Neural cell (in vitro differentiated cells): ENCODE results near the gene PTPRT. TPM values are rescaled to one million over a fixed set of nuclear protein-coding genes. Genes with fewer than 3 reads are reported as not detected.

Source experiments
- H2AFZ ChIP-seq: fragments of 200-600, 300-800 bp; sonication (generic), shearing (Covaris generic); 2 replicates; pipeline ENCODE4 v1.6.0; 2014; ENCODE audit warnings: low read depth, mild to moderate bottlenecking, antibody characterized with exemption, low read length, moderate library complexity
- H3F3A ChIP-seq: fragments of 200-600 bp; shearing (Covaris generic); 2 replicates; pipeline ENCODE4 v1.6.1; 2016; ENCODE audit warnings: mild to moderate bottlenecking, moderate library complexity, mixed read lengths, antibody characterized with exemption, low read length; ENCODE audit not compliant: insufficient read depth, poor library complexity, severe bottlenecking
- H3K27ac ChIP-seq: fragments of 200-600, 300-800 bp; sonication (generic), shearing (Covaris generic); 2 replicates; pipeline ENCODE4 v1.5.1; 2014; ENCODE audit warnings: mild to moderate bottlenecking, low read length, moderate library complexity
- H3K27me3 ChIP-seq: fragments of 300-800, 200-600 bp; sonication (generic), shearing (Covaris generic); 2 replicates; pipeline ENCODE4 v1.6.0; 2014; ENCODE audit warnings: mild to moderate bottlenecking, low read depth, low read length, moderate library complexity; ENCODE audit not compliant: insufficient read depth
- H3K36me3 ChIP-seq: fragments of 300-800, 200-600 bp; sonication (generic), shearing (Covaris generic); 2 replicates; pipeline ENCODE4 v1.5.1; 2014; ENCODE audit warnings: mild to moderate bottlenecking, antibody characterized with exemption, low read length, moderate library complexity; ENCODE audit not compliant: insufficient read depth
- H3K4me2 ChIP-seq: fragments of 300-800, 200-600 bp; sonication (generic), shearing (Covaris generic); 2 replicates; pipeline ENCODE4 v1.6.0; 2014; ENCODE audit warnings: mild to moderate bottlenecking, low read length
- H3K4me3 ChIP-seq: fragments of 300-800, 200-600 bp; sonication (generic), shearing (Covaris generic); 2 replicates; pipeline ENCODE4 v1.5.1; 2014; ENCODE audit warnings: mild to moderate bottlenecking, low read length, moderate library complexity
- H3K79me2 ChIP-seq: fragments of 200-600 bp; shearing (Covaris generic); replicated peaks from 2 replicates; pipeline ENCODE4 v1.6.0; 2014; ENCODE audit warnings: mild to moderate bottlenecking, low read length, moderate library complexity; ENCODE audit not compliant: insufficient read depth
- H3K9ac ChIP-seq: fragments of 300-800, 200-600 bp; sonication (generic), shearing (Covaris generic); 2 replicates; pipeline ENCODE4 v1.6.1; 2016; ENCODE audit warnings: mild to moderate bottlenecking, low read length, mixed read lengths
- H3K9me2 ChIP-seq: fragments of 200-600 bp; shearing (Covaris generic); 2 replicates; pipeline ENCODE4 v1.6.1; 2016; ENCODE audit warnings: mild to moderate bottlenecking, low read length, mixed read lengths; ENCODE audit not compliant: insufficient read depth
- H3K9me3 ChIP-seq: fragments of 200-600, 300-800 bp; sonication (generic), shearing (Covaris generic); 2 replicates; pipeline ENCODE4 v1.6.1; 2016; ENCODE audit warnings: mild to moderate bottlenecking, mixed run types, low read length, moderate library complexity, mixed read lengths
- H4K20me1 ChIP-seq: fragments of 200-600 bp; shearing (Covaris generic); 2 replicates; pipeline ENCODE4 v1.6.1; 2016; ENCODE audit warnings: mild to moderate bottlenecking, mixed run types; ENCODE audit not compliant: insufficient read depth
- EP300 ChIP-seq: fragments of 450-650 bp; conservative IDR thresholded peaks from 2 replicates; pipeline ENCODE4 v1.6.1; 2014; ENCODE audit warnings: antibody characterized with exemption, mild to moderate bottlenecking, moderate library complexity; ENCODE audit not compliant: poor library complexity, severe bottlenecking
- EZH2 ChIP-seq: fragments of 200-600, 300-800 bp; shearing (Covaris generic), sonication (generic); IDR thresholded peaks from 2 replicates; pipeline ENCODE4 v1.6.1; 2014; ENCODE audit warnings: antibody characterized with exemption, low read length, borderline replicate concordance, mild to moderate bottlenecking; ENCODE audit not compliant: insufficient read depth, poor library complexity, severe bottlenecking
- MXI1 ChIP-seq: fragments of 450-650 bp; conservative IDR thresholded peaks from 2 replicates; pipeline ENCODE4 v1.6.1; 2014; ENCODE audit warnings: antibody characterized with exemption, mild to moderate bottlenecking; ENCODE audit not compliant: poor library complexity, severe bottlenecking
- POLR2AphosphoS5 ChIP-seq: IDR thresholded peaks from 2 replicates; pipeline ENCODE4 v1.6.1; 2012
- RAD21 ChIP-seq: fragments of 450-650 bp; conservative IDR thresholded peaks from 2 replicates; pipeline ENCODE4 v1.6.1; 2014; ENCODE audit warnings: antibody characterized with exemption, mild to moderate bottlenecking, moderate library complexity
- SMC3 ChIP-seq: fragments of 450-650 bp; conservative IDR thresholded peaks from 2 replicates; pipeline ENCODE4 v1.6.1; 2014; ENCODE audit warnings: antibody characterized with exemption, mild to moderate bottlenecking, moderate library complexity; ENCODE audit not compliant: poor library complexity
- polyA plus RNA-seq: library from polyadenylated mRNA; depleted of rRNA; stranded (reverse); fragments of >200 nt; gene quantifications from 2 replicates; pipeline ENCODE4 v1.2.3, GENCODE V29; 2014
- TF ChIP-seq, protein P1 (sequence below): IDR thresholded peaks from 2 replicates; pipeline ENCODE4 v1.6.1; 2012; ENCODE audit warnings: borderline replicate concordance
- TF ChIP-seq, protein P2 (sequence below): fragments of 450-650 bp; IDR thresholded peaks from 2 replicates; pipeline ENCODE4 v1.5.1; 2014; ENCODE audit warnings: antibody characterized with exemption, mild to moderate bottlenecking, moderate library complexity; ENCODE audit not compliant: poor library complexity, severe bottlenecking

Gene PTPRT
- polyA plus RNA-seq, 1 donor from 2014 or later: 9.2 TPM

DNA sequence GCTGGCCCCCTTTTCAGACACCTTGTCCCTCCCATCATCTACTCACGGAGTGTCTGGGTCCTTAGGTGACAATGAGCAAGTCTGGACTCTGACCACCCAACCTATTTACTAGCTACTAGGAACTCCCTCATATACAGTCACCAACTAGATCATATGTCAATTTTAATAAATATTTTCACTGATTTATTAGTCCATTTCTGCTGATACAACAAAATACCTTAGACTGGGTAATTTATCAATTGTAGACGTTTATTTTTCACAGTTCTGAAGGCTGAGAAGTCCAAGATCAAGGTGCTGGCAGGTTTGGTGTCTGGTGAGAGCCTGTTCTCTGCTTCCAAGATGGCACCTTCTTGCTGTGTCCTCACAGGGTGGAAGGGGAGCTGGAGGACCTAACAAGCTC is 229.7 kb downstream of the PTPRT start:
- Histone ChIP-seq H3K4me2 (no peak overlapping the region), H3K27ac (no peak overlapping the region), H3K9me3 (no peaks in the 10 kb centered on the region), H3K36me3 (no peaks in the 10 kb centered on the region), H3K9ac (no peak overlapping the region), H3F3A (no peaks in the 10 kb centered on the region), H3K4me3 (no peak overlapping the region), H3K79me2 (no peaks in the 10 kb centered on the region), H3K9me2 (no peaks in the 10 kb centered on the region), H2AFZ (no peak overlapping the region), H4K20me1 (no peaks in the 10 kb centered on the region), H3K27me3 (no peaks in the 10 kb centered on the region)
- TF ChIP-seq EP300 (no peak), EZH2 (no peak), MXI1 (no peak), POLR2AphosphoS5 (no peak), SMC3 (no peak)
- TF ChIP-seq, protein P1, sequence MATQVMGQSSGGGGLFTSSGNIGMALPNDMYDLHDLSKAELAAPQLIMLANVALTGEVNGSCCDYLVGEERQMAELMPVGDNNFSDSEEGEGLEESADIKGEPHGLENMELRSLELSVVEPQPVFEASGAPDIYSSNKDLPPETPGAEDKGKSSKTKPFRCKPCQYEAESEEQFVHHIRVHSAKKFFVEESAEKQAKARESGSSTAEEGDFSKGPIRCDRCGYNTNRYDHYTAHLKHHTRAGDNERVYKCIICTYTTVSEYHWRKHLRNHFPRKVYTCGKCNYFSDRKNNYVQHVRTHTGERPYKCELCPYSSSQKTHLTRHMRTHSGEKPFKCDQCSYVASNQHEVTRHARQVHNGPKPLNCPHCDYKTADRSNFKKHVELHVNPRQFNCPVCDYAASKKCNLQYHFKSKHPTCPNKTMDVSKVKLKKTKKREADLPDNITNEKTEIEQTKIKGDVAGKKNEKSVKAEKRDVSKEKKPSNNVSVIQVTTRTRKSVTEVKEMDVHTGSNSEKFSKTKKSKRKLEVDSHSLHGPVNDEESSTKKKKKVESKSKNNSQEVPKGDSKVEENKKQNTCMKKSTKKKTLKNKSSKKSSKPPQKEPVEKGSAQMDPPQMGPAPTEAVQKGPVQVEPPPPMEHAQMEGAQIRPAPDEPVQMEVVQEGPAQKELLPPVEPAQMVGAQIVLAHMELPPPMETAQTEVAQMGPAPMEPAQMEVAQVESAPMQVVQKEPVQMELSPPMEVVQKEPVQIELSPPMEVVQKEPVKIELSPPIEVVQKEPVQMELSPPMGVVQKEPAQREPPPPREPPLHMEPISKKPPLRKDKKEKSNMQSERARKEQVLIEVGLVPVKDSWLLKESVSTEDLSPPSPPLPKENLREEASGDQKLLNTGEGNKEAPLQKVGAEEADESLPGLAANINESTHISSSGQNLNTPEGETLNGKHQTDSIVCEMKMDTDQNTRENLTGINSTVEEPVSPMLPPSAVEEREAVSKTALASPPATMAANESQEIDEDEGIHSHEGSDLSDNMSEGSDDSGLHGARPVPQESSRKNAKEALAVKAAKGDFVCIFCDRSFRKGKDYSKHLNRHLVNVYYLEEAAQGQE: no peak
- TF ChIP-seq, protein P2, sequence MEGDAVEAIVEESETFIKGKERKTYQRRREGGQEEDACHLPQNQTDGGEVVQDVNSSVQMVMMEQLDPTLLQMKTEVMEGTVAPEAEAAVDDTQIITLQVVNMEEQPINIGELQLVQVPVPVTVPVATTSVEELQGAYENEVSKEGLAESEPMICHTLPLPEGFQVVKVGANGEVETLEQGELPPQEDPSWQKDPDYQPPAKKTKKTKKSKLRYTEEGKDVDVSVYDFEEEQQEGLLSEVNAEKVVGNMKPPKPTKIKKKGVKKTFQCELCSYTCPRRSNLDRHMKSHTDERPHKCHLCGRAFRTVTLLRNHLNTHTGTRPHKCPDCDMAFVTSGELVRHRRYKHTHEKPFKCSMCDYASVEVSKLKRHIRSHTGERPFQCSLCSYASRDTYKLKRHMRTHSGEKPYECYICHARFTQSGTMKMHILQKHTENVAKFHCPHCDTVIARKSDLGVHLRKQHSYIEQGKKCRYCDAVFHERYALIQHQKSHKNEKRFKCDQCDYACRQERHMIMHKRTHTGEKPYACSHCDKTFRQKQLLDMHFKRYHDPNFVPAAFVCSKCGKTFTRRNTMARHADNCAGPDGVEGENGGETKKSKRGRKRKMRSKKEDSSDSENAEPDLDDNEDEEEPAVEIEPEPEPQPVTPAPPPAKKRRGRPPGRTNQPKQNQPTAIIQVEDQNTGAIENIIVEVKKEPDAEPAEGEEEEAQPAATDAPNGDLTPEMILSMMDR: no peak

DNA sequence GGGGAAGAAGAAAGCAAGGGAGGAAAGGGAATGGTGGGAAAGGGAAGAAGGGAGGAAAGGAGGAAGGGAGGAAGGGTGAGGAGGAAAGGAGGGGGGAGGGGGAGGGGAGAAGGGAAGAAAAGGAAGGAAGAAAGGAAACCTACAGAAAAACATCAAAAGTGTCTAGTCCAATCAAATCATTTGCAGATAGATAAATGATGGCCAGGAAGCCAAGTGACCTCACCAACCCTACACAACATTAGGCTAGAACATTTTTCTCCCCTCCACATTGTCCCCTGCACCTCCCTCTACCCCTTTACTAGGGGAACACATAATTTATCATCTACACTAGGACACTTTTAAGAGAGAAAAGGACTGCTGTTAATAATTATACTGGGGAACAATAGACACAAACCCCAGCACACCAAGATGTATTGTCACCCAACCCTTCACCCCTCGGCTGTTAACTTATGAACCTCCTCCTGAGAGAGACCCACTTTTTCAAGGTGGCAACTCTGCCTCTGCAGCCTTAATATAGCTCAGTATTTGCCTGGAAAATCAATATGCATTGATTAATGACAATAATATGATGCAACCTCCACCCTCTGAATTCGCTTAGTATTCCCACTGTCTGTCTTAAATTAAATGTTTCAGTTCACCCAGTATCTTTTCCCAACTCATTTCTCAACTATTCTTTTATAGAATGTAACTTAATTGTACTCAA is 231.2 kb downstream of the PTPRT start:
- H3K9me2 ChIP-seq: no peaks in the 10 kb centered on the region
- H3K4me3 ChIP-seq: no peak overlapping the region
- TF ChIP-seq SMC3 (no peak), RAD21 (no peak), EZH2 (no peak), EP300 (no peak), POLR2AphosphoS5 (no peak)
- TF ChIP-seq, protein P2: no peak
- TF ChIP-seq, protein P1: no peak
- no peak overlapping the region for H3K27ac ChIP-seq
- H3F3A ChIP-seq: no peaks in the 10 kb centered on the region
- no peaks in the 10 kb centered on the region for H3K9me3 ChIP-seq
- no peak overlapping the region for H3K4me2 ChIP-seq
- H3K9ac ChIP-seq: no peak overlapping the region
- H3K79me2 ChIP-seq: no peaks in the 10 kb centered on the region
- H4K20me1 ChIP-seq: no peaks in the 10 kb centered on the region
- H3K36me3 ChIP-seq: no peaks in the 10 kb centered on the region
- no peak overlapping the region for H2AFZ ChIP-seq
- no peaks in the 10 kb centered on the region for H3K27me3 ChIP-seq
